NT2/D1 (cell line): ENCODE data around the gene VNN1.

ENCODE experiments used
- YY1 ChIP-seq: IDR thresholded peaks from 2 replicates; pipeline ENCODE4 v1.6.1; 2011; ENCODE audit not compliant: insufficient read length, insufficient read depth
- ZNF274 ChIP-seq: IDR thresholded peaks from 2 replicates; pipeline ENCODE4 v1.6.1; 2011; ENCODE audit warnings: mild to moderate bottlenecking, low read depth, low read length

- TF ChIP-seq ZNF274 (no peak), YY1 (no peak)
Measured at GRCh38 chr6:132736239-132736638, 22.4 kb upstream of the VNN1 start.
